GM18517 (cell line): ENCODE measurements around the gene FLRT2.

Experiments
- ATAC-seq: cut with Tn5 transposase; IDR thresholded peaks from one replicate; pipeline ENCODE4 v1.9.1; 2021; ENCODE audit warnings: mild to moderate bottlenecking, moderate library complexity; ENCODE audit not compliant: unreplicated experiment

Gene FLRT2

DNA sequence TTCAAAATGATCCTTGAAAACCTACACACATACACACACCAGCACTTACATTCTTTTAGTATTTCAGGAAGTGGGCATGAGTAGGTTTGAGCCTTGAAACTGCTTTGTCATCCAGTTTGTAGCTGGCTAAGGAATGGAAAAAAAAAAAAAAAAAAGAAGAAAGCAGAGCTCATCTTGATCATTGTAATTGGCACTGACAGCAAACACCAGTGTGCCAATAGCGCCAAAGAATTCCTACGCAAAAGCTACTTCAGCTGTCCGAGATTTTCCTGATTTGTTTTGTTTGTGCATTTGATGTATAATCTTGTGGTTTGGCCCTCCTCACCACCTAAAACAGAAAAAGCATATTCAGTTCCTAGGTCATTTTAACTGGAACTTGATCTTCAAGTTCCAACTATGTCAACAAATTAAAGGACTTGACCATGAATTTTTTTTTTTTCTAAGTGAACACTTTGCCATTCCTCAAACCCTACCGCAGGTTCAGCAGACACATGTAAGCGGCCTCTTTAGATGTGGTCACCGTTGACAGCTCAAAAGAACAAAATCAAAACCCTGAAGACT lies 57.3 kb downstream of the FLRT2 start:
- ATAC-seq, result no peak

DNA sequence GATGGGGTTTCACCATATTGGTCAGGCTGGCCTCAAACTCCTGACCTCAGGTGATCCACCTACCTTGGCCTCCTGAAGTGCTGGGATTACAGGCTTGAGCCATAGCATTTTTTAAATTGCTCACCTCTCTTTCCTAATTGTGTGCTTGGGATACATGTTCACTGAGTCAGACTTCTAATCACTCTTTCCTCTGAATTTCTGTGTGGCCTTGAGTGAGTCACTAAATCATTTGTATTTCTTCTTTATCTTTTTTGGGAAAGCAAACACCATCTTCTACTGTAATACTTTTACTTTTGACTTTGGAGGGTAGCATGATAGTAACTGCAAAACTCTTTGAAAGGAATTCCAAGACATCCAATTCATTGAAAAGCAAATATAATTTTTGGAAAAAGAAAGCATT lies 60.8 kb downstream of the FLRT2 start:
- ATAC-seq, result no peak

DNA sequence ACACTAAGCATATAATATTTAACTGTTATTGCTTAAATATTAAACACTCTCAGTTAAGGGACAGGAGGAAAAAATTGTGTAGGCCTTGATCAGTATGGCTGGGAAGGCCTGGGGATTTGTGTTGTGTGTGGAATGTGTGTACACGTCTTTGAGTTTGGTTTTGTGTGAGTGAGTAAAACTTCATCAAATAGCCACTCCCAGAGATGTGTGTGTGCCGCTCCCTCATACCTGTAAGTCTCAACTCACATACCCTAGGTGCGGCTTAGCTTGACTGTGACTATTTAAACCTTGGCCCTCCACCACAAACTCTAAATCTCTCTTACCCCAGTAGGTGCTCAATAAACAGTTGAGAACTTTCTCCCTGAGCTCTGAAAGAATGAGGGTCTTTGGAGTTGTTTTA lies 64.3 kb downstream of the FLRT2 start:
- no peak for ATAC-seq

DNA sequence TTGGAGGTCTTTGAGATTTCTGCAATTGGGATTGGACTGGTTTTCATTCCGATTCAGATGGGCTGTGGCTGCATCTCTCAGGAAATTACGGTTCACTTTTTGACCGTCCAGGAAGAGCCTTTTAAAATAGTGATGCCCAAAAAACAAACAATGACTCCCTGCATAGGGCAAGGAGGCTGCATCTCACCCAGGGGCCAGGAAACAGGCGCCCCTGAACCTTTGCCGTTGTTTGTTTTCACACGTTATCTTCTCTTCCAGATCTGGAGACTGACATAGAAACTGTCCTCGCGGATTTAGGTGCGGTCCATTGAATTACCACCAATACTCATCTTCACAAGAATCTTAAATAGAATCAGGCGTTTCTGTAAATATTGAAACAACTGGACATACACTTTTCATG lies 66.0 kb downstream of the FLRT2 start:
- no peak for ATAC-seq

DNA sequence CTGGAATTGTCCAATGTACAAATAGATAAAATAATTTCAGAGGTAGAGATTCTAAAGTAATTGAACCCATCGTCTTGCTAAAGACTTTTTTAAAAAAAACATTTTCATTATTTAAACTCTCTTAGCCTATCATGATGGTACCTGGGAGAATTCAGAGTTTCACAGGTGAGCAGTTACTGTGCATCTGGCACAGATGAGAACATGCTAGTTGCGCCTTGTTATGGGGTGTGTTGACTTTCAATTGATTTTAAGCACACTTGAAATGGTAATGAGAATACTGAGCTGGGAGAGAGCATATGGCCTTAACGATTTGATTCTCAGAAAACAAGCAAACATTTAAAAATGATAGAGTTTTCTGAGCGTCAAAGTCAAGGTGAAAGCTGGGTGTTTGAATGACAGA lies 66.6 kb downstream of the FLRT2 start:
- no peak for ATAC-seq

DNA sequence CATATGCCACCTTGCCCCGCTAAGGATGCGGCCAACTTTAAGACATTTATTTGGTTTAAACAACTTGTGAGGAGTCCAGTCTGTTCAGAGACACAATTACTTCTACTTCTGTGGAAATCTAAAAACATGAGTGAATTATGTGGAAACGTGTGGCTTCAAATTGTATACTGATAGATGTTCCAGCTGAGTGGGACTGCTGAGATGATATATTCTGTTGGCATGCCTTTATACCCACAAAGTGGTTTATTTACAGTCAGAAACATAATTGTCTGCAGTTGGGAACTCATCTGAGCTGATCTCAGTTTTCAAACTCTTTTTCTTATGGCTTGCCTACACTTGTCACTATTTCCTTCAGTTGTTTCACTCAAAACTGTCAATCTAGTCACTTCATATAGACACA lies 67.8 kb downstream of the FLRT2 start:
- no peak for ATAC-seq

DNA sequence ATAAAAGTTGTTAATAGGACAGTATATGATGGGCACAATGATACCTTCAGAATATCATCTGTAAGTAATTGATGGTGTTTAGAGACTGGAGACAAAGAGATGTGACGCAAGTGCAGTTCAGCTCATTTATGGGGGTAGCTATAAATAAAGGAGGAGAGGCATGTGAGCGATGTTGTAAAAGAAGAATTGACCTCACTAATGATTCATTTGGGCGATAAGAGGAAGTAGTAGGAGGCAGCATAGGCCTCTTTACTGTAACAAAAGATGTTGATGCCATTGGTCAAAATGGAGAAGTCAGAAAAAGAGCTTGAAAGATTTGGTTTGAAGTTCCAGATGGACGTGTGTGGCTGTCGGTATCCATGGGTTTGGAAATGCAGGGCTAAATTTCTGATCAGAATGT lies 70.0 kb downstream of the FLRT2 start:
- no peak for ATAC-seq

DNA sequence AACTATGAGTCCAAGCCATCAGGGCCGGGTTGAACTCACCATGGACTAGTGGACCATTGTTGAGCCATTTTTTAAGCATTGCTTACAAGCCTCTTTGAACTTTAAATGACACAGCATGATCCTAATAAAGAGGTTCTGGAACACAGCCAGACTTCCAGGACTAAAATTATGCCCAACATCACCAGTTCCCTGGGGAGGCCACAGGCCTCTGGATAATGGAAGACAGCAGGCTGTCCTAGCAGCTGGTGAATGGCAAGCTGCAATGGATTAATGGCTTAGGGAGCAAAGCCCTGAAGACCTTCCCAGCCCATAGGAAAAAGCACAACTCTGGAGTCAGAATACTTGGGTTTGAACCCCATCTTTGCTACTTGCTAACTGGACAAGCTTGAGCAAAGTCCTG lies 71.3 kb downstream of the FLRT2 start:
- ATAC-seq, result no peak

DNA sequence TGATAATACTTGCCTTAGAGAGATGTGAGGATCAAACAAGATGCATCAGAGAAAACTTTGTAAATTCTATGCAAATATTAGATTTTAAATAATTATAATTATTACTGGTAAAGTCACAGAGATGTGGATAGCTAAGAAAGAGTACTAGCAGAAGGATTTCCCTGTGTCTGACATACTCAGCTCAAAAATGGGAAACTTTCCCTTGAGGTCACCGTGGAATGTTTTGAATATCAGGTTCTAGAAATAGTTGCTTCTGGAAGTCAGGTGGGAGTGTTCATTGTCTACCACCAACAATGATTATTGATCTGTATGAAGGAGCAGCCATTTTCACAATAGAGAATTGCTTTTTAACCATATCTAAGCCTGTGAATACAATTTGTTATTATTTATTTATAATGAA lies 71.7 kb downstream of the FLRT2 start:
- no peak for ATAC-seq

DNA sequence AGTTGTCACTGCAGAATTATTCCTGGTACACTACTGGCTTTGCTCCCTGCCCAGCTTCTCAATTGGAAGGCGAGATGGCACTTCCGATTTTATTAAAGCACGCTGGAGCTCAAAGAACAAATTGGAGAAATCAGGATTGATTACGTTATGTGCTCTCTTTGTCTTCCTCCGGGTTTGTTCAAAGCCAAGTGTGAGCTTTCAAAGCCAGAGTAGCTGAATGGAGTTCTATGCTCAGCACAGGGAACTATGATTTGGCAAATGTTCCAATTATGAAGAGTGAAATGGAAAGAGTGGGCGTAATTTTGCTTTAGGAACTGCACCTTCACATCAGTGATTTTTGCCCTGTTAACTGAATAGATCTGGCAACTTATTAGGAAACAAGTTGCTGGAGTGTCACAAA lies 72.4 kb downstream of the FLRT2 start:
- no peak for ATAC-seq

DNA sequence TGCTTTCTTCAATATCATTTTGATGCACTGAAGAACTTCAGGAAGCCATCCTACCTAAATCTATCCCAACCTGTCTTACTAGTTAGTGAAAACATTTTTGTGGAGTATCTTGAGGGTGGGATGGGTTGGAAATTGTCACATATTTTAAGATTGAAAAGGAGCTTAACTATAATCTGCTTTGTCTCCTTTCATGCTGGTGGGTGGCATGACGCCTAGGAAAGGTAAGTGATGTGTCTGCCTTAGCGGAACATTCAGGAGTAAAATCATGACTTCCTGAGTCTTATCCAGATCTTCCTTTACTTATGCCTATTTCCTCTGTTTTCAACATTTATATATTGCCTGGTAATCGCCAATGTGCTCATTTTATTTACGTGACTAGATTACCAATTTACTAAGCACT lies 74.1 kb downstream of the FLRT2 start:
- no peak for ATAC-seq

DNA sequence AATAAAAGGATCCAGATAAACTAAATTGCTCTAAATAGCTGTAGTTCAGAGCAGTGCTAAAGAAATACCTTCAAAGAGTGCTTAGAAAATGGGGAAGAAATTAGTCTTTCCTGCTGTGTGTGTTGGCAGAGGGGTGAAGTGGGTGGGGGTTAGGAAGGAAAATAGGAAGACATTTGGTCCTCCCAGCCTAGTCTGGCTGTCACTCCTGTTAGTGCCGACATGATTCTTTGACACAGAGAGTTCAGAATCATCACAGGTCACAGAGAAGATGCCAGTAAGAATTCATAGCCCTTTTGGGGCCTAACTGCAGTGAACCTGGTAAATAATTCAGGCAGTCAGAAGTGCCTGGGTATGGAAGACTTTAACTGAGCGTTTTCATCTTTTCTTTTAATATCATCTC lies 74.8 kb downstream of the FLRT2 start:
- no peak for ATAC-seq

DNA sequence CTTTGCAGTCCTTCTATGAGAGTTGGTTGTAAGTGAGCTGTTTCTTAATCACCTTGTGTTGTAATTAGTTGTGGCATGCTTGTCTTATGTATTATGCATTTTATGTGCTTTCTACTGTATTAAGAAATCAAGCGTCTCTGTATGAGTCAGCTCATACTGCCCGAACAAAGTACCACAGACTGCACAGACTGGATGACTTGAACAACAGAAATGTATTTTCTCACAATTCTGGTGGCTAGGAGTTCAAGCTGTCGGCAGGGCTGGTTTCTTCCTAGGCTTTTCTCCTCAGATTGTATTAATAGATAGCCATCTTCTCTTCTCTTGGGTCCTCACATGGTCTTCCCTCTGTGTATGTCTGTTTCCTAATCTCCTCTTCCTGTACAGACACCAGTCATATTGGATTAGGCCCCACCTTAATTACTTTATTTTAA lies 77.7 kb downstream of the FLRT2 start:
- ATAC-seq, result no peak

DNA sequence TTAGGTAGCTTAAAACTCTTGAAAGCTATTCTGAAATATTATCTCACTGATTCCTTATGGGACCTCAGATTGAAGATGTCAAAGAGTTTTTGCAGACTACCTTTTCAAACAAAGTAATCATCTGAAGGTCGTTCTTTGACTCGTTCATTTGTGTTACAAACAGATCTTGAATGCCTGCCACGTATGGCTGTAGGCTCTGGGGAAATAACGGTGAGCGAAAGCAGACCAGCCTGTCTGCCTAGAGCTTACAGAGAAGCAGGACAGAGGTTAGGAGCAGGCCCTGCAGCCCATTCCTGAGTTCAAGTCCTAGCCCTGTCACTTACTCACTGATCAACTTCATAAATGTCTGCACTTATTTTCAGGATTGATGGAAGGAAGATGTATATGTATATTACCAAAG lies 83.6 kb downstream of the FLRT2 start:
- no peak for ATAC-seq

DNA sequence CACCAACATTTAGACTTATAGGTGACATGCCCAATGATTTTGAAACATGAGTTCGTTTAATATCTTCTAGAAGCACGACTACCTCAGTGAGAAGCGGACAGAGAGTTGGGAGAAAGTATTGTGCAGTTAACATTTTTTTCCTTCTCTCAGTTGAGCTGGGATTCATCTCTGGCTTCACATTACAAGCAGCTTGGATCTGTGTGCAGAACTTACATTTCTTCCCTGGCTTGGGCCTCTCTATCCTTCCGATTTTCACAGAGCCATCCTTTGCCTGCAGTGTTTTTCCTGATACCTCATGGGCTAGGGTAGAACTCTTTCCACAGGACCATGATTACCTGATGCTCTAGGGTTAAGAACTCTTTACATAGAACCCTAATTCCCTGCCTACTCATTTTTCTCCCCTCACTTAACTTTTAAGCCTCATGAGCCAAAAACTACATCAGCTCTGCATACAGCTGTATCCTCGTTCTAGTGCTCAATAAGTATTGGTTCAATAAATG lies 86.5 kb downstream of the FLRT2 start:
- no peak for ATAC-seq

DNA sequence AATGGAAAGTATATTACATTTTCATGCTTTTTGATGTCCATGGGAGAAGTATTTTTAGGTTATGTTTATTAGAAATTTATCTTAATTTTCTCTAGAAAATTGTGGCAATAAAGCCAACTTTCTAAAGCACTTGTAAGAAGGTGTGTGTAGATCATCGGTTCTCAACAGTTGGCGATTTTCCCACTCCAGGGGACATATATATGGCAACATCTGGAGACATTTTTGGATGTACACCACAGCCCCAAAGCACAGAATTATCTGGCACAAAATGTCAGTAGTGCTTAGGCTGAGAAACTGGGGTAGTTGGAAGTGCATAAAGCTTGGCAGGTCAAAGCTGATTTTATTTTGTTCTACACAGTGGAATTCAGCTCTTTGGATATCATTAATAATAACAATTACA lies 86.9 kb downstream of the FLRT2 start:
- no peak for ATAC-seq

DNA sequence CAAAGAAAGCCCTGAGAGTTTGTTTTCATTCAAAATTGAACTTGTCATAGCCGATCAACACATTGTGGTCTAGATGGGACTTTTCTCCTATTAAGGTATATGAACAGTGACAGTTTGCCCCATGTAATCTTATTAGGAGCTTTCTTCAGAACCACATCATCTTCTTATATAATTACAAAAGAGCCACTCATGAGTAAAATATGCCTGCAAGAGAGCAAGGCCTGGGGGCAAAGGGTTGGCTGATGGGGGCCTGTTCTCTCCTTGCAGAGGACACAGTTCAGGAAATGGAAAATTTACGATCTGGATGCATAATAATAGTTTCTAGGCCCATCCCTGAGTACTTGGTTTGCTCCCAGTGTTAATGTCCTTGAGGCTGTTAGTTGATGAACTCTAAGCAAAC lies 87.8 kb downstream of the FLRT2 start:
- no peak for ATAC-seq

DNA sequence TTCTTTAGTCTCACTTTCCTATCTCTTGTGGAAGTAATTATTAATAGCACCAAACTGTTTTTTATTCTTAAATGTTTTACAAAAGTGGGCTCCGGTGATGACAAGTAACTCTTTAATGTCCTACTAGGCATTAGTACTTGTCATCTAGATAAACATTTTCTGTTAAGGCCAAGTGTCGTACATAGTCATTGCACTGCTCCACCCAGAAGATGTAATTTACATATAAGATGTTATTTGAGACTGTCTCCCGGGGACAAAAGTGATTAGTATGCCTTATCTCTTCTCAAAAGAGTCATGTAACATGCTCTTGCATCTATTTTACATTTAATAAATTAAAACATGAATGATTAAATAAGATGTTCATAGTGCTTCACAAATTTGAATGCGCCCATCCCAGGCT lies 88.4 kb downstream of the FLRT2 start:
- no peak for ATAC-seq

DNA sequence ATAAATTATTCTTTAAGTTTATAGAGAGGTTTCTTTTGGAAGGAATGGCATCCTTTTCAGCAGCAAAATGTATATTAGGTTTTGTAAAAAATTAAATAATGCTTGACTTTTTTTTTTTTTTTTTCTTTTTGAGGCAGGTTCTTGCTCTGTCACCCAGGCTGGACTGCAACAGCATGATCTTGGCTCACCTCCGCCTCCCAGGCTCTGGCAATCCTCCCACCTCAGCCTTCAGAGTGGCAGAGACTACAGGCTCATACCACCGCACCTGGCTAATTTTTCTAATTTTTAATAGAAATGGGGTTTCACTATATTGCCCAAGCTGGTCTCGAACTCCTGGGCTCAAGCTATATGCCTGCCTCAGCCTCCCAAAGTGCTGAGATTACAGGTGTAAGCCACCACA lies 89.0 kb downstream of the FLRT2 start:
- no peak for ATAC-seq

DNA sequence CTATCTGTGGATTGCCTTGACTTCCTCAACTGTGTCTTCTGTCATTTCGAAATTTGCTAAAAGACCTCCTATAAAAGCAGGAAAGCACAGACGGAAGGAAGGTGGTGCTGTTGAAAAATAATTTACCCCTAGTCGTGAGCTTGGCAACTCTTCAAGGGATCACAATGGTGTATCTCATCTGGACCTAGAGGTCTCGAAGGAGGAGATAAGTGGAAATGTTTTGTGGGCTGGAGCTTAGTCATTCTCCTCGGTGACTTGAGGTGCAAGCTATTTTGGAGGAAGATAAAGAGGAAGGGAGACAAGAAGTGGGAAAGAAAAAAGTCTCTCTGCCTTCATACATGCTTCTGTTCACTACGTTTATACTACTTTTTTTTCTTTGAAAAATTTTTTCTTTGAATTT lies 89.9 kb downstream of the FLRT2 start:
- ATAC-seq, result no peak

DNA sequence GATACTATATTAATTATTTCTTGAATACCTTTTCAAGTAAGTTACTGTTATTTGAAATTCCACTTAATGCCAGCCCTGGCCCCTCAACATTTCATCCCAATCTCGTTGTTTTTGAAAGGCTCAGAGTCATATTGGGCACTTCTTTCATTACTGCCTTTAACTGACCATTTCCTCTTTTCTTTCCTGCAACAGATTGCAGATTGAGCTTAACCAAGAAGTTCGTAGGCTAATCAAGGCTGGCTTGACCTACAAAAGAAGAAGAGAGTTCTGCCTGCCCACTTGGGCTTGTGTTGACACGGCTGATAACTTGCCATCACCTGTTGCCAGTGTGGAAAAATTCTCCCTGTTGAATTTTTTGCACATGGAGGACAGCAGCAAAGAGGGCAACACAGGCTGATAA lies 91.0 kb downstream of the FLRT2 start:
- no peak for ATAC-seq

DNA sequence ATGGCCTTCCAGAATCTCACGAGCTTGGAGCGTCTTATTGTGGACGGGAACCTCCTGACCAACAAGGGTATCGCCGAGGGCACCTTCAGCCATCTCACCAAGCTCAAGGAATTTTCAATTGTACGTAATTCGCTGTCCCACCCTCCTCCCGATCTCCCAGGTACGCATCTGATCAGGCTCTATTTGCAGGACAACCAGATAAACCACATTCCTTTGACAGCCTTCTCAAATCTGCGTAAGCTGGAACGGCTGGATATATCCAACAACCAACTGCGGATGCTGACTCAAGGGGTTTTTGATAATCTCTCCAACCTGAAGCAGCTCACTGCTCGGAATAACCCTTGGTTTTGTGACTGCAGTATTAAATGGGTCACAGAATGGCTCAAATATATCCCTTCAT lies 92.2 kb downstream of the FLRT2 start:
- no peak for ATAC-seq

DNA sequence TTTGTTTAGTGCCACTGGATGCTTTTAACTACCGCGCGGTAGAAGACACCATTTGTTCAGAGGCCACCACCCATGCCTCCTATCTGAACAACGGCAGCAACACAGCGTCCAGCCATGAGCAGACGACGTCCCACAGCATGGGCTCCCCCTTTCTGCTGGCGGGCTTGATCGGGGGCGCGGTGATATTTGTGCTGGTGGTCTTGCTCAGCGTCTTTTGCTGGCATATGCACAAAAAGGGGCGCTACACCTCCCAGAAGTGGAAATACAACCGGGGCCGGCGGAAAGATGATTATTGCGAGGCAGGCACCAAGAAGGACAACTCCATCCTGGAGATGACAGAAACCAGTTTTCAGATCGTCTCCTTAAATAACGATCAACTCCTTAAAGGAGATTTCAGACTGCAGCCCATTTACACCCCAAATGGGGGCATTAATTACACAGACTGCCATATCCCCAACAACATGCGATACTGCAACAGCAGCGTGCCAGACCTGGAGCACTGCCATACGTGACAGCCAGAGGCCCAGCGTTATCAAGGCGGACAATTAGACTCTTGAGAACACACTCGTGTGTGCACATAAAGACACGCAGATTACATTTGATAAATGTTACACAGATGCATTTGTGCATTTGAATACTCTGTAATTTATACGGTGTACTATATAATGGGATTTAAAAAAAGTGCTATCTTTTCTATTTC lies 93.2 kb downstream of the FLRT2 start:
- ATAC-seq, result no peak
